Mesodermal cell (in vitro differentiated cells): ENCODE data around the gene SMARCB1.
A peak's percentile ranks its signal among the peaks of the same experiment; 100 is the strongest.

Experiments
- H3K27ac ChIP-seq: 2 replicates; pipeline ENCODE4 v1.7.0; 2013; ENCODE audit warnings: mild to moderate bottlenecking, low read depth, low read length, moderate library complexity; ENCODE audit not compliant: severe bottlenecking
- H3K36me3 ChIP-seq: 2 replicates; pipeline ENCODE4 v1.7.1; 2013; ENCODE audit warnings: mild to moderate bottlenecking, low read length, moderate library complexity; ENCODE audit not compliant: control insufficient read depth, insufficient read depth
- H3K4me1 ChIP-seq: one replicate; pipeline ENCODE4 v1.7.1; 2013; ENCODE audit warnings: mild to moderate bottlenecking, low read length; ENCODE audit not compliant: insufficient read depth, control insufficient read depth, poor library complexity, severe bottlenecking
- H3K4me3 ChIP-seq: 2 replicates; pipeline ENCODE4 v1.7.0; 2013; ENCODE audit warnings: low read length, control low read depth, mild to moderate bottlenecking; ENCODE audit not compliant: insufficient read depth, poor library complexity, severe bottlenecking; ENCODE audit errors: extremely low read depth
- H3K9me3 ChIP-seq: 2 replicates; pipeline ENCODE4 v1.7.1; 2013; ENCODE audit warnings: mild to moderate bottlenecking, low read length, moderate library complexity; ENCODE audit not compliant: control insufficient read depth
- WGBS, 2 experiments: methylation state at CpG; one replicate each; pipeline ENCODE4 v1.1.5; 2013; ENCODE audit warnings: missing lambda C conversion rate in 2 of 2; ENCODE audit not compliant: insufficient coverage in 2 of 2; 5-methylcytosine and 5-hydroxymethylcytosine counted together

SMARCB1 gene

GRCh38 chr22:23773483-23774113 lies 13.2 kb upstream of the SMARCB1 start:
- no peak overlapping the region for H3K27ac ChIP-seq
- H3K4me1 ChIP-seq, result peaks cover 29% of the 10 kb centered on the region
- 36 to 52% methylated on average over 4 to 5 of the region's 7 CpGs for WGBS, 2 experiments
- H3K36me3 ChIP-seq, result no peaks in the 10 kb centered on the region
- H3K4me3 ChIP-seq, result peak overlapping the region; percentile 47
- no peaks in the 10 kb centered on the region for H3K9me3 ChIP-seq

DNA sequence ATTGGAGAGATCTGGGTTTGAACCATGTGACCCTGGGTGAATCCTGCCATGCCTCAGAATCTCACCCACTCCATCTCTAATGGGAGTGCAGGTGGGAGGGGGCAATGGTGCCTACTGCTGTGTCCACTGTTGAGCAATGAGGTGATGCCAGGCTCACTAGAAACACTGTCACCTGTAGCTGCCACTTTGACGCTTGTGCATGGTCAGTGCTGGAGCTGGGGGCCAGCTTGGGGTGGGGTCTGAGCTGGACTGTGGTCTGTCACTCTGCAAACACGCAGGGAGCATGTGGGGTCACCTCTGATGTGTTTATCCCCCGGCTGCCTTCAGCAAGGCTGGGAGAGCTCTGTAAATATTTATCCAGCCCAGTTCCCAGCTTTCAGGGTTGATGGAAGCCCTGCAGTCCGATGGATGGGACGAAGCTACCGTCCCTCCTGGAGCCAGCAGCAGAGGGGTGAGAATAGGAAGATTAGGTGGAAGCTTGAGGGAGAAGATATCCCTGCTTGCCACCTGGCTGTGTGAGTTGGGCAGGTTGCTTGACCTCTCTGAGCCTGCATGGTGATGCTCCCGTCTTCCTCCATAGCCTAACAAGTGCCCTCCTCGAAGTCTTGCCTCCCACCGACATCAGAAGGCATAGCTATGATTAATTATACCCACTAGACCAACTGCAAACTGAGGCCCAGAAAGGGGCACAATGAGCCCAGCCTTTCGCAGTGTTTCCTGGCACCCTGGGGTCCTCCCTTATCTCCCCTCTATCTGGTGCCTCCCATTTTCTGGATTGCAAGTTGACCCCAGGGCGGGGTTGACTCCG lies 12.4 kb upstream of the SMARCB1 start:
- H3K27ac ChIP-seq, result no peak overlapping the region
- H3K4me3 ChIP-seq, result no peak overlapping the region
- no peaks in the 10 kb centered on the region for H3K9me3 ChIP-seq
- H3K4me1 ChIP-seq, result peaks cover 29% of the 10 kb centered on the region
- WGBS, 2 experiments, result 73 to 91% methylated on average over 7 to 10 of the region's 12 CpGs
- H3K36me3 ChIP-seq, result no peaks in the 10 kb centered on the region

DNA sequence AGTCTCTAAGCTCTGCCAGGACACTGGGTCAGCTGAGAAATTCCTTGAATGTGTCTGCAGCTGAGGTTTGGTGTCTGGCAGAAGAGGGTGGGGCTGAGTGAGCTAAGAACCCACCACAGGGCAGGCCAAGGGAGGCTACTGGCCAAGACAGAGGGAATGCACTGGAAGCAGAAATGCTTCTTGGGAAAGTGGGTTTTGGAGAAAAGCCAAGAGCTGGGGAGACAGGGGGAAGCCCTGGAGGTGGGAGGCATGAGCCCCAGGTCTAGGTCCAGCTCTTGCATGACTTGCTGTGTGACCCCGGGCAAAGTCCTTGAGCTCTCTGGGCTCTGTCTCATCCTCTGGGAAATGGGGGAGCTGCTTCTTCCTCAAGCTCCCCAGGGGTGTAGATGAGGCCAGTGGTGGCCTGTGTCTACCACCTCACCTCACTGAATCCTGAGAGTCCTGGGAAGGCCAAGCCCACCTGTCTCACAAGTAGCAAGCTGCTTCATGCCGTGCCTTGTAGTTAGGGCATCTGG lies 11.8 kb upstream of the SMARCB1 start:
- Histone ChIP-seq H3K4me1 (peaks cover 29% of the 10 kb centered on the region), H3K27ac (no peak overlapping the region), H3K4me3 (no peak overlapping the region), H3K36me3 (no peaks in the 10 kb centered on the region), H3K9me3 (no peaks in the 10 kb centered on the region)
- 100% methylated on average over 1 to 2 of the region's 2 CpGs for WGBS, 2 experiments

GRCh38 chr22:23775779-23776375 lies 10.9 kb upstream of the SMARCB1 start:
- Histone ChIP-seq H3K9me3 (no peaks in the 10 kb centered on the region), H3K27ac (no peak overlapping the region), H3K36me3 (no peaks in the 10 kb centered on the region), H3K4me1 (peaks cover 28% of the 10 kb centered on the region), H3K4me3 (no peak overlapping the region)
- WGBS, 2 experiments, result 92 to 93% methylated on average over 2 of the region's 3 CpGs

- no peak overlapping the region for H3K27ac ChIP-seq
- no peaks in the 10 kb centered on the region for H3K36me3 ChIP-seq
- WGBS, 2 experiments, result 92 to 94% methylated on average over 10 to 11 of the region's 11 CpGs
- peaks cover 30% of the 10 kb centered on the region for H3K4me1 ChIP-seq
- no peak overlapping the region for H3K4me3 ChIP-seq
- H3K9me3 ChIP-seq, result no peaks in the 10 kb centered on the region
Measured at GRCh38 chr22:23777776-23778576, 8.8 kb upstream of the SMARCB1 start.

DNA sequence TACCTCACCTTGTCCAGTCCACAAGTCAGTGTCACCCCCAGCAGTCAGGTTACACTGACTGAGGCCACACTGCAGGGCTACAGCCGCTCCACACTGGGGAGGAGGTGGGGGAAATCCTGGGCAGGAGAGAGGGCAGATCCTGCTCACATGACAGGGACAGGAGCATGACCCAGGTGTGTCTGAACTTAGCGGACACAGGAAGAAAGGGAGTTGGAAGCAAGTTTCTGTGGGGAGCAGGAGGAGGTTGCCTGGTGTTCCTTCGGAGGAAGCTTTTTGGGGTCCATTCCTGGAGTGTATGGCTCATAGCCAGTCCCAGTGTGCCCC lies 8.2 kb upstream of the SMARCB1 start:
- H3K4me3 ChIP-seq, result no peak overlapping the region
- WGBS, 2 experiments, result 91 to 93% methylated on average over 2 to 3 of the region's 3 CpGs
- no peaks in the 10 kb centered on the region for H3K9me3 ChIP-seq
- H3K4me1 ChIP-seq, result peaks cover 25% of the 10 kb centered on the region
- no peak overlapping the region for H3K27ac ChIP-seq
- H3K36me3 ChIP-seq, result no peaks in the 10 kb centered on the region

DNA sequence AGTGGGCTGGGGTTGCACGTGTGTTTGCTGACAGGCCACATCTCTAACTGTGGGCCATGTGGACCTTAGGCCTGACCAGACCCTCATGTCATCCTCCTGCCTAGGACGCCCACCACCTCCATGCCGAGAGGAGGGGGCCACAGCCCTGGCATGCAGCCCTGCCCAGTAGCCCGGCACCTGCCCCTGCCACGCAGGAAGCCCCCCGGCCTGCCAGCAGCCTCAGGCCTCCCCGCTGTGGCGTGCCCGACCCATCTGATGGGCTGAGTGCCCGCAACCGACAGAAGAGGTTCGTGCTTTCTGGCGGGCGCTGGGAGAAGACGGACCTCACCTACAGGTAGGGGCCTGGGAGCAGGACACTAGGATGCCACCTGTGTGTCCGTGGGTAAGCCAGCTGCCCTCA lies 7.7 kb upstream of the SMARCB1 start:
- peaks cover 19% of the 10 kb centered on the region for H3K4me1 ChIP-seq
- H3K36me3 ChIP-seq, result no peaks in the 10 kb centered on the region
- WGBS, 2 experiments, result 92 to 93% methylated on average over 13 to 16 of the region's 16 CpGs
- no peak overlapping the region for H3K27ac ChIP-seq
- H3K4me3 ChIP-seq, result no peak overlapping the region
- no peaks in the 10 kb centered on the region for H3K9me3 ChIP-seq

GRCh38 chr22:23779731-23780130 lies 7.0 kb upstream of the SMARCB1 start:
- H3K9me3 ChIP-seq, result no peaks in the 10 kb centered on the region
- H3K36me3 ChIP-seq, result no peaks in the 10 kb centered on the region
- no peak overlapping the region for H3K4me3 ChIP-seq
- 87 to 96% methylated on average over 3 to 5 of the region's 5 CpGs for WGBS, 2 experiments
- peaks cover 13% of the 10 kb centered on the region for H3K4me1 ChIP-seq
- H3K27ac ChIP-seq, result no peak overlapping the region

GRCh38 chr22:23780146-23780748 lies 6.5 kb upstream of the SMARCB1 start:
- no peaks in the 10 kb centered on the region for H3K9me3 ChIP-seq
- no peak overlapping the region for H3K4me3 ChIP-seq
- H3K36me3 ChIP-seq, result no peaks in the 10 kb centered on the region
- peaks cover 8% of the 10 kb centered on the region for H3K4me1 ChIP-seq
- no peak overlapping the region for H3K27ac ChIP-seq
- 86 to 90% methylated on average over 19 to 20 of the region's 20 CpGs for WGBS, 2 experiments

- H3K36me3 ChIP-seq, result no peaks in the 10 kb centered on the region
- H3K4me3 ChIP-seq, result no peak overlapping the region
- H3K9me3 ChIP-seq, result no peaks in the 10 kb centered on the region
- H3K4me1 ChIP-seq, result peaks cover 6% of the 10 kb centered on the region
- H3K27ac ChIP-seq, result no peak overlapping the region
- WGBS, 2 experiments, result 87 to 91% methylated on average over 11 to 15 of the region's 15 CpGs
Measured at GRCh38 chr22:23781065-23781464, 5.7 kb upstream of the SMARCB1 start.
